Natural killer cell (primary cell): Measurements from ENCODE around the gene SMARCD3. TPM values are rescaled to one million over a fixed set of nuclear protein-coding genes. Genes with fewer than 3 reads are reported as not detected.

Experiments
- ATAC-seq, 3 donors: fragments of 150-1000 bp in 2 of 3; fragments of 200-7000 bp in 1 of 3; cut with Tn5 transposase; 1 replicate in 1 of 3; 2 replicates in 2 of 3; pipeline ENCODE4 v1.10.0; 2021; ENCODE audit warnings: mild to moderate bottlenecking in 2 of 3, moderate library complexity in 2 of 3
- DNase-seq, 2 donors: peaks; one replicate each; pipeline versions ENCODE4 v3.0.0 to v3.0.0-alpha.2; 2013 to 2021; ENCODE audit warnings: mixed read lengths in 1 of 2
- H3K27ac ChIP-seq: one replicate; pipeline ENCODE4 v1.5.1; 2013; ENCODE audit warnings: mild to moderate bottlenecking, low read length
- H3K27me3 ChIP-seq: one replicate; pipeline ENCODE4 v1.6.1; 2013; ENCODE audit warnings: low read length; ENCODE audit not compliant: control insufficient read depth, insufficient read depth
- H3K36me3 ChIP-seq: one replicate; pipeline ENCODE4 v1.6.1; 2013; ENCODE audit warnings: low read length; ENCODE audit not compliant: control insufficient read depth, insufficient read depth
- H3K4me1 ChIP-seq: one replicate; pipeline ENCODE4 v1.6.1; 2013; ENCODE audit warnings: low read length; ENCODE audit not compliant: control insufficient read depth, insufficient read depth
- H3K4me3 ChIP-seq: one replicate; pipeline ENCODE4 v1.5.1; 2013; ENCODE audit warnings: low read length
- H3K9me3 ChIP-seq: one replicate; pipeline ENCODE4 v1.6.1; 2013; ENCODE audit warnings: low read length; ENCODE audit not compliant: control insufficient read depth, insufficient read depth
- H3K27ac Mint-ChIP-seq, 2 donors: one replicate each; pipeline ENCODE4 v1.8.0; 2022; ENCODE audit warnings: mild to moderate bottlenecking in 2 of 2, mixed read lengths in 2 of 2, moderate library complexity in 1 of 2
- H3K27me3 Mint-ChIP-seq, 2 donors: one replicate each; pipeline ENCODE4 v1.8.0; 2022; ENCODE audit warnings: low read depth in 2 of 2, mixed read lengths in 2 of 2
- H3K36me3 Mint-ChIP-seq: one replicate; pipeline ENCODE4 v1.8.0; 2022; ENCODE audit warnings: mixed read lengths
- H3K4me1 Mint-ChIP-seq, 2 donors: one replicate each; pipeline ENCODE4 v1.8.0; 2022; ENCODE audit warnings: mixed read lengths in 2 of 2
- H3K4me3 Mint-ChIP-seq: one replicate; pipeline ENCODE4 v1.8.0; 2022; ENCODE audit warnings: mild to moderate bottlenecking, moderate library complexity, mixed read lengths
- H3K9me3 Mint-ChIP-seq, 2 donors: one replicate each; pipeline ENCODE4 v1.8.0; 2022; ENCODE audit warnings: mixed read lengths in 2 of 2
- CTCF ChIP-seq: fragments of 200-600 bp; IDR thresholded peaks from one replicate; pipeline ENCODE4 v1.8.0; 2022; ENCODE audit warnings: antibody characterized with exemption
- WGBS: methylation state at CpG from one replicate; pipeline ENCODE4 v1.1.7; 2013; ENCODE audit warnings: missing lambda C conversion rate; ENCODE audit not compliant: insufficient coverage; 5-methylcytosine and 5-hydroxymethylcytosine counted together
- intact Hi-C: fragments of 100-400 bp; cut with micrococcal nuclease; formaldehyde crosslinking; loops from one replicate; pipeline ENCODE4 v1.14.2; 2022
- total RNA-seq, 4 donors: library from RNA; stranded (reverse); fragments of 120-200 nt in 1 of 4; gene quantifications; one replicate each; pipeline versions ENCODE4 v1.2.3 to v1.2.4, GENCODE V29; 2013 to 2022

SMARCD3 gene
- total RNA-seq, 3 donors from 2014 or later (not counting 1 experiment from before 2014, with no cell fraction given), result 3.1 to 8.7 (median 6.5) TPM

GRCh38 chr7:151191544-151191943, 57.0 kb downstream of the SMARCD3 start:
- H3K36me3 ChIP-seq, result no peaks in the 10 kb centered on the region
- Mint-ChIP-seq H3K4me3 (no peak overlapping the region), H3K9me3 (no peaks in the 10 kb centered on the region), H3K4me1 (no peaks in the 10 kb centered on the region), H3K27me3 (peaks cover 6 to 9% of the 10 kb centered on the region in 2 donors), H3K36me3 (no peaks in the 10 kb centered on the region), H3K27ac (no peak overlapping the region)
- 94% methylated on average over 12 of the region's 12 CpGs for WGBS
- H3K9me3 ChIP-seq, result no peaks in the 10 kb centered on the region
- no peak for TF ChIP-seq CTCF
- H3K4me3 ChIP-seq, result no peak overlapping the region
- peaks cover 6% of the 10 kb centered on the region for H3K4me1 ChIP-seq
- H3K27me3 ChIP-seq, result no peaks in the 10 kb centered on the region
- intact Hi-C loops, result no loop called here
- DNase-seq (no peak), ATAC-seq (no peak)
- H3K27ac ChIP-seq, result no peak overlapping the region

GRCh38 chr7:151189038-151189437, 59.5 kb downstream of the SMARCD3 start:
- H3K27ac Mint-ChIP-seq, result no peak overlapping the region
- DNase-seq, result no peak
- 90% methylated on average over 2 of the region's 4 CpGs for WGBS

More at GRCh38 chr7:151189038-151189437, 59.5 kb downstream of the SMARCD3 start:
- Histone ChIP-seq H3K4me1 (no peaks in the 10 kb centered on the region), H3K4me3 (no peak overlapping the region), H3K27me3 (no peaks in the 10 kb centered on the region), H3K27ac (no peak overlapping the region), H3K36me3 (no peaks in the 10 kb centered on the region), H3K9me3 (no peaks in the 10 kb centered on the region)
- no peak for TF ChIP-seq CTCF
- intact Hi-C loops, result no loop called here
- no peak for ATAC-seq
- H3K9me3 Mint-ChIP-seq, result no peaks in the 10 kb centered on the region
- no peaks in the 10 kb centered on the region for H3K36me3 Mint-ChIP-seq
- H3K4me3 Mint-ChIP-seq, result no peak overlapping the region
- peaks cover 0 to 4% of the 10 kb centered on the region in 2 donors for H3K27me3 Mint-ChIP-seq
- no peaks in the 10 kb centered on the region for H3K4me1 Mint-ChIP-seq

Other genes with a start within 250 kb of the SMARCD3 start
- 1 to 10 TPM; 4.4 to 4.6 (median 4.5) TPM for gene ATG9B, start 224.2 kb downstream of the SMARCD3 start, total RNA-seq
- gene ABCB8, start 220.2 kb downstream of the SMARCD3 start, total RNA-seq, result 10 to 100 TPM; 50.6 to 60.5 (median 53.7) TPM
- 1 to 10 TPM; 5.7 to 7.9 (median 5.9) TPM for gene ASIC3, start 200.2 kb downstream of the SMARCD3 start, total RNA-seq
- gene CDK5, start 190.8 kb downstream of the SMARCD3 start, total RNA-seq, result 1 to 10 TPM; 6.2 to 8.0 (median 6.6) TPM
- 10 to 100 TPM; 60.4 to 87.3 (median 66.1) TPM for gene SLC4A2, start 189.1 kb downstream of the SMARCD3 start, total RNA-seq
- gene FASTK, start 167.9 kb downstream of the SMARCD3 start, total RNA-seq, result 10 to 100 TPM; 72.8 to 89.4 (median 85.2) TPM
- 10 to 100 TPM; 44.1 to 49.8 (median 47.3) TPM for gene TMUB1, start 165.2 kb downstream of the SMARCD3 start, total RNA-seq
- gene AGAP3, start 162.2 kb downstream of the SMARCD3 start, total RNA-seq, result 10 to 100 TPM; 27.7 to 46.9 (median 42.8) TPM
- gene GBX1, start 81.0 kb downstream of the SMARCD3 start, total RNA-seq, result not detected
- gene ASB10, start 61.4 kb downstream of the SMARCD3 start, total RNA-seq, result not detected
- 1 to 10 TPM in 1 of 3 donors, not detected in 2; 2.5 TPM for gene H2BK1, start 38.2 kb downstream of the SMARCD3 start, total RNA-seq
- 10 to 100 TPM; 12.1 to 26.1 (median 17.6) TPM for gene ABCF2, start 21.5 kb downstream of the SMARCD3 start, total RNA-seq
- gene CHPF2, start 16.2 kb downstream of the SMARCD3 start, total RNA-seq, result 10 to 100 TPM; 47.0 to 51.6 (median 48.6) TPM
- gene NUB1, start 93.1 kb upstream of the SMARCD3 start, total RNA-seq, result 100 to 1,000 TPM; 110 to 113 (median 111) TPM
- gene WDR86, start 161.3 kb upstream of the SMARCD3 start, total RNA-seq, result 1 to 10 TPM; 1.6 to 4.6 (median 2.1) TPM
- gene CRYGN, start 191.4 kb upstream of the SMARCD3 start, total RNA-seq, result not detected